Neural cell (in vitro differentiated cells): Measurements from ENCODE around the gene ARHGAP4. TPM values are rescaled to one million over a fixed set of nuclear protein-coding genes. Genes with fewer than 3 reads are reported as not detected.

ENCODE experiments used
- H2AFZ ChIP-seq: fragments of 200-600, 300-800 bp; sonication (generic), shearing (Covaris generic); 2 replicates; pipeline ENCODE4 v1.6.0; 2014; ENCODE audit warnings: low read depth, mild to moderate bottlenecking, antibody characterized with exemption, low read length, moderate library complexity
- H3F3A ChIP-seq: fragments of 200-600 bp; shearing (Covaris generic); 2 replicates; pipeline ENCODE4 v1.6.1; 2016; ENCODE audit warnings: mild to moderate bottlenecking, moderate library complexity, mixed read lengths, antibody characterized with exemption, low read length; ENCODE audit not compliant: insufficient read depth, poor library complexity, severe bottlenecking
- H3K27ac ChIP-seq: fragments of 200-600, 300-800 bp; sonication (generic), shearing (Covaris generic); 2 replicates; pipeline ENCODE4 v1.5.1; 2014; ENCODE audit warnings: mild to moderate bottlenecking, low read length, moderate library complexity
- H3K27me3 ChIP-seq: fragments of 300-800, 200-600 bp; sonication (generic), shearing (Covaris generic); 2 replicates; pipeline ENCODE4 v1.6.0; 2014; ENCODE audit warnings: mild to moderate bottlenecking, low read depth, low read length, moderate library complexity; ENCODE audit not compliant: insufficient read depth
- H3K36me3 ChIP-seq: fragments of 300-800, 200-600 bp; sonication (generic), shearing (Covaris generic); 2 replicates; pipeline ENCODE4 v1.5.1; 2014; ENCODE audit warnings: mild to moderate bottlenecking, antibody characterized with exemption, low read length, moderate library complexity; ENCODE audit not compliant: insufficient read depth
- H3K4me2 ChIP-seq: fragments of 300-800, 200-600 bp; sonication (generic), shearing (Covaris generic); 2 replicates; pipeline ENCODE4 v1.6.0; 2014; ENCODE audit warnings: mild to moderate bottlenecking, low read length
- H3K4me3 ChIP-seq: fragments of 300-800, 200-600 bp; sonication (generic), shearing (Covaris generic); 2 replicates; pipeline ENCODE4 v1.5.1; 2014; ENCODE audit warnings: mild to moderate bottlenecking, low read length, moderate library complexity
- H3K79me2 ChIP-seq: fragments of 200-600 bp; shearing (Covaris generic); replicated peaks from 2 replicates; pipeline ENCODE4 v1.6.0; 2014; ENCODE audit warnings: mild to moderate bottlenecking, low read length, moderate library complexity; ENCODE audit not compliant: insufficient read depth
- H3K9ac ChIP-seq: fragments of 300-800, 200-600 bp; sonication (generic), shearing (Covaris generic); 2 replicates; pipeline ENCODE4 v1.6.1; 2016; ENCODE audit warnings: mild to moderate bottlenecking, low read length, mixed read lengths
- H3K9me2 ChIP-seq: fragments of 200-600 bp; shearing (Covaris generic); 2 replicates; pipeline ENCODE4 v1.6.1; 2016; ENCODE audit warnings: mild to moderate bottlenecking, low read length, mixed read lengths; ENCODE audit not compliant: insufficient read depth
- H3K9me3 ChIP-seq: fragments of 200-600, 300-800 bp; sonication (generic), shearing (Covaris generic); 2 replicates; pipeline ENCODE4 v1.6.1; 2016; ENCODE audit warnings: mild to moderate bottlenecking, mixed run types, low read length, moderate library complexity, mixed read lengths
- H4K20me1 ChIP-seq: fragments of 200-600 bp; shearing (Covaris generic); 2 replicates; pipeline ENCODE4 v1.6.1; 2016; ENCODE audit warnings: mild to moderate bottlenecking, mixed run types; ENCODE audit not compliant: insufficient read depth
- EP300 ChIP-seq: fragments of 450-650 bp; conservative IDR thresholded peaks from 2 replicates; pipeline ENCODE4 v1.6.1; 2014; ENCODE audit warnings: antibody characterized with exemption, mild to moderate bottlenecking, moderate library complexity; ENCODE audit not compliant: poor library complexity, severe bottlenecking
- EZH2 ChIP-seq: fragments of 200-600, 300-800 bp; shearing (Covaris generic), sonication (generic); IDR thresholded peaks from 2 replicates; pipeline ENCODE4 v1.6.1; 2014; ENCODE audit warnings: antibody characterized with exemption, low read length, borderline replicate concordance, mild to moderate bottlenecking; ENCODE audit not compliant: insufficient read depth, poor library complexity, severe bottlenecking
- MXI1 ChIP-seq: fragments of 450-650 bp; conservative IDR thresholded peaks from 2 replicates; pipeline ENCODE4 v1.6.1; 2014; ENCODE audit warnings: antibody characterized with exemption, mild to moderate bottlenecking; ENCODE audit not compliant: poor library complexity, severe bottlenecking
- POLR2AphosphoS5 ChIP-seq: IDR thresholded peaks from 2 replicates; pipeline ENCODE4 v1.6.1; 2012
- RAD21 ChIP-seq: fragments of 450-650 bp; conservative IDR thresholded peaks from 2 replicates; pipeline ENCODE4 v1.6.1; 2014; ENCODE audit warnings: antibody characterized with exemption, mild to moderate bottlenecking, moderate library complexity
- SMC3 ChIP-seq: fragments of 450-650 bp; conservative IDR thresholded peaks from 2 replicates; pipeline ENCODE4 v1.6.1; 2014; ENCODE audit warnings: antibody characterized with exemption, mild to moderate bottlenecking, moderate library complexity; ENCODE audit not compliant: poor library complexity
- TAF1 ChIP-seq: IDR thresholded peaks from 2 replicates; pipeline ENCODE4 v1.6.1; 2012; ENCODE audit warnings: low read depth
- polyA plus RNA-seq: library from polyadenylated mRNA; depleted of rRNA; stranded (reverse); fragments of >200 nt; gene quantifications from 2 replicates; pipeline ENCODE4 v1.2.3, GENCODE V29; 2014
- TF ChIP-seq, protein P1 (sequence below): fragments of 450-650 bp; IDR thresholded peaks from 2 replicates; pipeline ENCODE4 v1.5.1; 2014; ENCODE audit warnings: antibody characterized with exemption, mild to moderate bottlenecking, moderate library complexity; ENCODE audit not compliant: poor library complexity, severe bottlenecking
- TF ChIP-seq, protein P2 (sequence below): IDR thresholded peaks from 2 replicates; pipeline ENCODE4 v1.6.1; 2012; ENCODE audit warnings: borderline replicate concordance

Gene ARHGAP4
- polyA plus RNA-seq, 1 donor from 2014 or later = 11.2 TPM

DNA sequence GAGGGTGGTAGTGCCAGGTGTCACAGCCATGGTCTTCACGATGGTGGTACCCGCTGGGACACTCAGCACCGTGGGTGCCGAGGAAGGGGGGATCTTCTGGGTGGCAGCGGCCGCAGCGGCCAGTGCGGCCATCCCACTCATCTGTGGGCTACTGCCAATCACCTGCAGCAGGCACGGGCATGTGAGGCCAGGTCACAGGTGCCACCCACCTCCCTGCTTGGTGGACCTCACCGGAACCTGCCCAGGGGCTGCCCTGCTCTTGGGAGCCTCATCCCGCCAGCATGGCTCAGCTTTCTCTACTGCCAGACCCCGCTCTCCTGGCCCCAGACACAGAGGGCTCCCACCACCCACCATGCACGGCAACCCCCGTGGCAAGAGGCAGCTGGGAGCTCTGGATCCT, 32.5 kb upstream of the ARHGAP4 start:
- no peak overlapping the region for H3K27ac ChIP-seq
- no peaks in the 10 kb centered on the region for H3K9me2 ChIP-seq
- no peak overlapping the region for H3K9ac ChIP-seq
- no peak overlapping the region for H3K4me3 ChIP-seq
- no peaks in the 10 kb centered on the region for H3K9me3 ChIP-seq
- no peaks in the 10 kb centered on the region for H3F3A ChIP-seq
- no peaks in the 10 kb centered on the region for H4K20me1 ChIP-seq
- H3K79me2 ChIP-seq = no peaks in the 10 kb centered on the region
- H3K4me2 ChIP-seq = no peak overlapping the region
- no peaks in the 10 kb centered on the region for H3K36me3 ChIP-seq
- no peaks in the 10 kb centered on the region for H3K27me3 ChIP-seq
- H2AFZ ChIP-seq = no peak overlapping the region
- TF ChIP-seq, protein P1, sequence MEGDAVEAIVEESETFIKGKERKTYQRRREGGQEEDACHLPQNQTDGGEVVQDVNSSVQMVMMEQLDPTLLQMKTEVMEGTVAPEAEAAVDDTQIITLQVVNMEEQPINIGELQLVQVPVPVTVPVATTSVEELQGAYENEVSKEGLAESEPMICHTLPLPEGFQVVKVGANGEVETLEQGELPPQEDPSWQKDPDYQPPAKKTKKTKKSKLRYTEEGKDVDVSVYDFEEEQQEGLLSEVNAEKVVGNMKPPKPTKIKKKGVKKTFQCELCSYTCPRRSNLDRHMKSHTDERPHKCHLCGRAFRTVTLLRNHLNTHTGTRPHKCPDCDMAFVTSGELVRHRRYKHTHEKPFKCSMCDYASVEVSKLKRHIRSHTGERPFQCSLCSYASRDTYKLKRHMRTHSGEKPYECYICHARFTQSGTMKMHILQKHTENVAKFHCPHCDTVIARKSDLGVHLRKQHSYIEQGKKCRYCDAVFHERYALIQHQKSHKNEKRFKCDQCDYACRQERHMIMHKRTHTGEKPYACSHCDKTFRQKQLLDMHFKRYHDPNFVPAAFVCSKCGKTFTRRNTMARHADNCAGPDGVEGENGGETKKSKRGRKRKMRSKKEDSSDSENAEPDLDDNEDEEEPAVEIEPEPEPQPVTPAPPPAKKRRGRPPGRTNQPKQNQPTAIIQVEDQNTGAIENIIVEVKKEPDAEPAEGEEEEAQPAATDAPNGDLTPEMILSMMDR = no peak
- no peak for TF ChIP-seq TAF1
- TF ChIP-seq MXI1 = no peak
- no peak for TF ChIP-seq POLR2AphosphoS5
- no peak for TF ChIP-seq RAD21
- no peak for TF ChIP-seq EP300
- TF ChIP-seq EZH2 = no peak
- no peak for TF ChIP-seq SMC3
- TF ChIP-seq, protein P2, sequence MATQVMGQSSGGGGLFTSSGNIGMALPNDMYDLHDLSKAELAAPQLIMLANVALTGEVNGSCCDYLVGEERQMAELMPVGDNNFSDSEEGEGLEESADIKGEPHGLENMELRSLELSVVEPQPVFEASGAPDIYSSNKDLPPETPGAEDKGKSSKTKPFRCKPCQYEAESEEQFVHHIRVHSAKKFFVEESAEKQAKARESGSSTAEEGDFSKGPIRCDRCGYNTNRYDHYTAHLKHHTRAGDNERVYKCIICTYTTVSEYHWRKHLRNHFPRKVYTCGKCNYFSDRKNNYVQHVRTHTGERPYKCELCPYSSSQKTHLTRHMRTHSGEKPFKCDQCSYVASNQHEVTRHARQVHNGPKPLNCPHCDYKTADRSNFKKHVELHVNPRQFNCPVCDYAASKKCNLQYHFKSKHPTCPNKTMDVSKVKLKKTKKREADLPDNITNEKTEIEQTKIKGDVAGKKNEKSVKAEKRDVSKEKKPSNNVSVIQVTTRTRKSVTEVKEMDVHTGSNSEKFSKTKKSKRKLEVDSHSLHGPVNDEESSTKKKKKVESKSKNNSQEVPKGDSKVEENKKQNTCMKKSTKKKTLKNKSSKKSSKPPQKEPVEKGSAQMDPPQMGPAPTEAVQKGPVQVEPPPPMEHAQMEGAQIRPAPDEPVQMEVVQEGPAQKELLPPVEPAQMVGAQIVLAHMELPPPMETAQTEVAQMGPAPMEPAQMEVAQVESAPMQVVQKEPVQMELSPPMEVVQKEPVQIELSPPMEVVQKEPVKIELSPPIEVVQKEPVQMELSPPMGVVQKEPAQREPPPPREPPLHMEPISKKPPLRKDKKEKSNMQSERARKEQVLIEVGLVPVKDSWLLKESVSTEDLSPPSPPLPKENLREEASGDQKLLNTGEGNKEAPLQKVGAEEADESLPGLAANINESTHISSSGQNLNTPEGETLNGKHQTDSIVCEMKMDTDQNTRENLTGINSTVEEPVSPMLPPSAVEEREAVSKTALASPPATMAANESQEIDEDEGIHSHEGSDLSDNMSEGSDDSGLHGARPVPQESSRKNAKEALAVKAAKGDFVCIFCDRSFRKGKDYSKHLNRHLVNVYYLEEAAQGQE = no peak

DNA sequence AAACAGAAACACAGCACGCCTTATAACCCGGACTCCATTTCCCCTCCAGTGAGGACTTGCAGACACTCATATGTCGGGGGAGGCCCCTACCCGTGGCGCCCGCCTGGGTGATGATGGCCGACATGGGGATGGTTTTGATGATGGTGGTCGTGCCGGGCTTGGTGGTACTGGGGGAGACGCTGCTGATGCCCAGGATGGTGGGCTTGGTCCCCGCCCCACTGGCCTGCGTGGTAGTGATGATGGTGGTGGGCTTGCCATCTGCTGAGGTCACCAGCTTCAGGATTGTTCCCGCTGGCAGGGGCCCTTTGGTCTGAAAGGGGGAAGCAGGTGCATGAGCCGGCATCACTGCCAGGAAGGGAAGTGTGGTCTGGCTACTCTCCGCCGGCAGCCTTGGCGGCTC, 31.2 kb upstream of the ARHGAP4 start:
- Histone ChIP-seq H3K9me2 (no peaks in the 10 kb centered on the region), H3K4me3 (no peak overlapping the region), H3K9ac (no peak overlapping the region), H3K4me2 (no peak overlapping the region), H3K79me2 (no peaks in the 10 kb centered on the region), H3F3A (no peaks in the 10 kb centered on the region), H2AFZ (no peak overlapping the region), H3K27ac (no peak overlapping the region), H3K36me3 (no peaks in the 10 kb centered on the region), H4K20me1 (no peaks in the 10 kb centered on the region), H3K27me3 (no peaks in the 10 kb centered on the region), H3K9me3 (no peaks in the 10 kb centered on the region)
- no peak for TF ChIP-seq TAF1
- no peak for TF ChIP-seq POLR2AphosphoS5
- no peak for TF ChIP-seq EP300
- TF ChIP-seq EZH2 = no peak
- TF ChIP-seq RAD21 = no peak
- TF ChIP-seq, protein P1 = no peak
- no peak for TF ChIP-seq SMC3
- TF ChIP-seq, protein P2 = no peak
- no peak for TF ChIP-seq MXI1
